Coronary artery (tissue), 2 donors: ENCODE measurements around the gene ELSPBP1.
"Not testable (repeated sequence)": the region's sequence is repeated elsewhere in the genome, so short reads cannot be mapped to it uniquely, and the experiment has no call there.

Experiments used
- DNase-seq: peaks from one replicate; pipeline ENCODE4 v3.0.0-alpha.2; 2017; ENCODE audit warnings: low spot score
- H3K27ac ChIP-seq, 2 donors: fragments of 200-600 bp; sonication (generic); one replicate each; pipeline ENCODE4 v1.5.1; 2016 to 2019
- H3K4me3 ChIP-seq: fragments of 200-600 bp; sonication (generic); 2 replicates; pipeline ENCODE4 v1.5.1; 2016; ENCODE audit warnings: mild to moderate bottlenecking, moderate library complexity
- CTCF ChIP-seq: fragments of 200-600 bp; sonication (generic); IDR thresholded peaks from one replicate; pipeline ENCODE4 v1.5.1; 2019; ENCODE audit warnings: antibody characterized with exemption

The ELSPBP1 gene

GRCh38 chr19:47994209-47994802, at the start of gene ELSPBP1:
TSS of gene ELSPBP1 (plus strand) at chr19:47994632. CDS start at chr19:48008668, 14,036 bp downstream.
- no peak for DNase-seq
- Histone ChIP-seq H3K4me3 (no peak within 1 kb of the TSS), H3K27ac (no peak within 1 kb of the TSS)
- no peak for TF ChIP-seq CTCF

GRCh38 chr19:47949852-47950521, 44.4 kb upstream of the ELSPBP1 start:
- not testable (repeated sequence) for DNase-seq, H3K4me3 ChIP-seq, H3K27ac ChIP-seq

- not testable (repeated sequence) for H3K4me3 ChIP-seq, DNase-seq, H3K27ac ChIP-seq
These were observed 42.3 kb upstream of the ELSPBP1 start for GRCh38 chr19:47952132-47952531.

- not testable (repeated sequence) for DNase-seq, H3K27ac ChIP-seq, H3K4me3 ChIP-seq
These were observed 38.5 kb upstream of the ELSPBP1 start for GRCh38 chr19:47955936-47956335.

- H3K27ac ChIP-seq = no peak overlapping the region
- H3K4me3 ChIP-seq = no peak overlapping the region
- DNase-seq = no peak
- no peak for TF ChIP-seq CTCF
These were observed 20.9 kb upstream of the ELSPBP1 start for GRCh38 chr19:47973529-47973928.

GRCh38 chr19:47991191-47991808, 3.1 kb upstream of the ELSPBP1 start:
- no peak overlapping the region for H3K27ac ChIP-seq
- TF ChIP-seq CTCF = no peak
- H3K4me3 ChIP-seq = no peak overlapping the region
- DNase-seq = no peak

- Histone ChIP-seq H3K27ac (no peak within 1 kb of the TSS), H3K4me3 (no peak within 1 kb of the TSS)
- no peak for DNase-seq
- no peak for TF ChIP-seq CTCF
These were observed 2.4 kb upstream of the ELSPBP1 start, which contains the start of gene BSPH1 for GRCh38 chr19:47992070-47992469. TSS of gene BSPH1 (minus strand) at chr19:47992170. CDS start at chr19:47992081, 89 bp downstream.

GRCh38 chr19:47996230-47996727, 1.8 kb downstream of the ELSPBP1 start:
- H3K27ac ChIP-seq = no peak overlapping the region
- TF ChIP-seq CTCF = no peak
- no peak for DNase-seq
- H3K4me3 ChIP-seq = no peak overlapping the region
